Testis (tissue), 2 donors: Measurements from ENCODE around the gene PPIL1.

ENCODE experiments used
- CTCF ChIP-seq, 3 experiments: fragments of 450-650 bp in 2 of 3; fragments of 200-600 bp in 1 of 3; sonication (generic) in 1 of 3; IDR thresholded peaks; one replicate each; pipeline ENCODE4 v1.5.1; 2016 to 2019; ENCODE audit warnings: antibody characterized with exemption in 3 of 3, mild to moderate bottlenecking in 2 of 3, moderate library complexity in 1 of 3
- POLR2A ChIP-seq: fragments of 450-650 bp; IDR thresholded peaks from one replicate; pipeline ENCODE4 v1.6.1; 2017; ENCODE audit warnings: antibody characterized with exemption, mild to moderate bottlenecking, moderate library complexity

- TF ChIP-seq CTCF (IDR thresholded peaks at IDR 0.05) (no peak), POLR2A (no peak)
Measured at GRCh38 chr6:36873612-36874442, 776 bp downstream of the PPIL1 start.
